ENCODE measurements around the gene NPAS2. TPM values are rescaled to one million over a fixed set of nuclear protein-coding genes. Genes with fewer than 3 reads are reported as not detected.
A peak's percentile ranks its signal among the peaks of the same experiment; 100 is the strongest.

The NPAS2 gene
- total and polyA plus RNA-seq, 2 donors = 3.0 to 5.4 TPM

GRCh38 chr2:100907832-100908231, 87.9 kb downstream of the NPAS2 start:
- Histone ChIP-seq H3K27ac (ENCODE audit: low read depth in 1 of 2, low read length in 1 of 2) (no peak overlapping the region), H3K9me3 (ENCODE audit: control insufficient read depth in 2 of 2, insufficient read depth in 1 of 2, low read length in 1 of 2) (peaks cover 0 to 2% of the 10 kb centered on the region in 2 donors)
- WGBS = 47% methylated on average over 5 of the region's 5 CpGs

GRCh38 chr2:100909534-100910081, 89.7 kb downstream of the NPAS2 start:
- H3K4me3 ChIP-seq (ENCODE audit: low read length in 2 of 2) = no peak overlapping the region
- 74% methylated on average over 10 of the region's 10 CpGs for WGBS
- H3K27me3 ChIP-seq (ENCODE audit: control insufficient read depth in 2 of 2, insufficient read depth in 1 of 2, low read length in 1 of 2) = no peaks in the 10 kb centered on the region
- H3K4me1 ChIP-seq (ENCODE audit: control insufficient read depth in 2 of 2, insufficient read depth in 2 of 2, low read length in 2 of 2) = peaks cover 0 to 10% of the 10 kb centered on the region in 2 donors
- H3K36me3 ChIP-seq (ENCODE audit: control insufficient read depth in 2 of 2, insufficient read depth in 2 of 2, low read length in 1 of 2) = no peaks in the 10 kb centered on the region
- peaks cover 0 to 3% of the 10 kb centered on the region in 2 donors for H3K9me3 ChIP-seq (ENCODE audit: control insufficient read depth in 2 of 2, insufficient read depth in 1 of 2, low read length in 1 of 2)
- no peak for DNase-seq (ENCODE audit: low read depth in 6 of 9, low spot score in 9 of 9)
- no peak overlapping the region for H3K27ac ChIP-seq (ENCODE audit: low read depth in 1 of 2, low read length in 1 of 2)

More at GRCh38 chr2:100907832-100908231, 87.9 kb downstream of the NPAS2 start:
- H3K27me3 ChIP-seq (ENCODE audit: control insufficient read depth in 2 of 2, insufficient read depth in 1 of 2, low read length in 1 of 2) = peaks cover 0 to 3% of the 10 kb centered on the region in 2 donors
- no peaks in the 10 kb centered on the region for H3K36me3 ChIP-seq (ENCODE audit: control insufficient read depth in 2 of 2, insufficient read depth in 2 of 2, low read length in 1 of 2)
- peak in 1 of 9 donors; percentile 34 for DNase-seq (ENCODE audit: low read depth in 6 of 9, low spot score in 9 of 9)
- peaks cover 0 to 10% of the 10 kb centered on the region in 2 donors for H3K4me1 ChIP-seq (ENCODE audit: control insufficient read depth in 2 of 2, insufficient read depth in 2 of 2, low read length in 2 of 2)
- H3K4me3 ChIP-seq (ENCODE audit: low read length in 2 of 2) = no peak overlapping the region

DNA sequence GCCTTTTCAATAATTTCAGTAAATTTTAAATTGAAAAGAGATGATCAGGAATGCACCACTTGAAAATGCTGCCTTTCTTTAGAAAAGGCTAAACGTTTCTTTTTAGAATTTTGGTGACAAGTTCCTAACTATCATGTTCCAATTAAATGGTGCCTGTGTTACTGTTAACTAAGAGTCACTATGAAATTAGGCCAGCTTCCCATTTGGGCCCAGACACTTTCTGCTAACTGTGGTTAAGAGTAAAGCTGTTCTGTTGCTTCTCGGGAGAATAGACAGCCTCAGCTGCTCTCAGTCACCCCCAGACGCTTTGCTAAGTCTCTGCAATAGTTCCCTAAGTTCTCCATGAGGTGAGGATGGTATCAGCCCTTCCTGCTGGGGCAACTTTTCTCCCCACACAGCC, 90.2 kb downstream of the NPAS2 start:
- peaks cover 0 to 5% of the 10 kb centered on the region in 2 donors for H3K9me3 ChIP-seq (ENCODE audit: control insufficient read depth in 2 of 2, insufficient read depth in 1 of 2, low read length in 1 of 2)
- no peaks in the 10 kb centered on the region for H3K36me3 ChIP-seq (ENCODE audit: control insufficient read depth in 2 of 2, insufficient read depth in 2 of 2, low read length in 1 of 2)
- no peak overlapping the region for H3K4me3 ChIP-seq (ENCODE audit: low read length in 2 of 2)
- H3K27ac ChIP-seq (ENCODE audit: low read depth in 1 of 2, low read length in 1 of 2) = no peak overlapping the region
- H3K27me3 ChIP-seq (ENCODE audit: control insufficient read depth in 2 of 2, insufficient read depth in 1 of 2, low read length in 1 of 2) = no peaks in the 10 kb centered on the region
- H3K4me1 ChIP-seq (ENCODE audit: control insufficient read depth in 2 of 2, insufficient read depth in 2 of 2, low read length in 2 of 2) = peaks cover 0 to 7% of the 10 kb centered on the region in 2 donors
- 84% methylated on average over 3 of the region's 3 CpGs for WGBS
- no peak for DNase-seq (ENCODE audit: low read depth in 6 of 9, low spot score in 9 of 9)

- peaks cover 0 to 2% of the 10 kb centered on the region in 2 donors for H3K27me3 ChIP-seq (ENCODE audit: control insufficient read depth in 2 of 2, insufficient read depth in 1 of 2, low read length in 1 of 2)
- H3K4me1 ChIP-seq (ENCODE audit: control insufficient read depth in 2 of 2, insufficient read depth in 2 of 2, low read length in 2 of 2) = peaks cover 0 to 7% of the 10 kb centered on the region in 2 donors
- DNase-seq (ENCODE audit: low read depth in 6 of 9, low spot score in 9 of 9) = peak in 2 of 9 donors; percentile 33 to 37
- no peak overlapping the region for H3K27ac ChIP-seq (ENCODE audit: low read depth in 1 of 2, low read length in 1 of 2)
- H3K9me3 ChIP-seq (ENCODE audit: control insufficient read depth in 2 of 2, insufficient read depth in 1 of 2, low read length in 1 of 2) = peaks cover 0 to 5% of the 10 kb centered on the region in 2 donors
- no peaks in the 10 kb centered on the region for H3K36me3 ChIP-seq (ENCODE audit: control insufficient read depth in 2 of 2, insufficient read depth in 2 of 2, low read length in 1 of 2)
- WGBS = 44% methylated on average over 16 of the region's 16 CpGs
- no peak overlapping the region for H3K4me3 ChIP-seq (ENCODE audit: low read length in 2 of 2)
Observed at GRCh38 chr2:100919316-100919715, 99.4 kb downstream of the NPAS2 start.

GRCh38 chr2:100921685-100922161, 101.8 kb downstream of the NPAS2 start:
- no peak for DNase-seq (ENCODE audit: low read depth in 6 of 9, low spot score in 9 of 9)
- Histone ChIP-seq H3K27ac (ENCODE audit: low read depth in 1 of 2, low read length in 1 of 2) (no peak overlapping the region), H3K4me1 (ENCODE audit: control insufficient read depth in 2 of 2, insufficient read depth in 2 of 2, low read length in 2 of 2) (peaks cover 0 to 10% of the 10 kb centered on the region in 2 donors), H3K9me3 (ENCODE audit: control insufficient read depth in 2 of 2, insufficient read depth in 1 of 2, low read length in 1 of 2) (no peaks in the 10 kb centered on the region), H3K4me3 (ENCODE audit: low read length in 2 of 2) (no peak overlapping the region), H3K27me3 (ENCODE audit: control insufficient read depth in 2 of 2, insufficient read depth in 1 of 2, low read length in 1 of 2) (no peaks in the 10 kb centered on the region), H3K36me3 (ENCODE audit: control insufficient read depth in 2 of 2, insufficient read depth in 2 of 2, low read length in 1 of 2) (no peaks in the 10 kb centered on the region)
- WGBS = 77% methylated on average over 6 of the region's 6 CpGs

DNA sequence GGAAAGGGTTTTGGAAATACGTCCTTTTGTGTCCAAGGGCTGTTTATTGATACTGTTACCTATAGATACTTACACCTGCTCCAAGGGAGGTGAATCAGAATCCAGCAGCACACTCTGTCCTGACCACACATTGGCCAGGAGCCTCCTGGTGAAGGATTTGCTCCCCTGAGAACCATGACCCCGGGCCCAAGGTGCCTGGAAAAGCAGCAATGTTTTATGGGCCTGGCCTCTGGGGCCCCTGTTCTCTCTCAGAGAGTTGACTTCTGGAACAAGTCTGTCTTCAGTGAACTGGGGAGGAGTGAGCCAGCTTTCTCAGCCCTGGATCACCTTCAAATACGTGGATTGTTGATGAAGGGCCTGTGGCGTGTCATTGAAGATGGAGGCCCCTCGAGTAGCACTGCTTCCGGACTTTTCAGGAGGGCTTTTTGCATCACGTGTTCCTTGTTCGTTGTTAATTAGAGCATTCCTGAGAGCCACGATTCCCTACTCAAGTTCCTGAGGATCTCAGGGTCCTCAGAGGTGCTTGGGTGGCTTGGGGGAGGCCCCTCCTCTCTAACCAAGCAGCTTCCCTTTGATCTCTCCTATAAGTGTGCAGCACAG, 103.6 kb downstream of the NPAS2 start:
- DNase-seq (ENCODE audit: low read depth in 6 of 9, low spot score in 9 of 9) = no peak
- Histone ChIP-seq H3K27ac (ENCODE audit: low read depth in 1 of 2, low read length in 1 of 2) (no peak overlapping the region), H3K4me3 (ENCODE audit: low read length in 2 of 2) (no peak overlapping the region), H3K27me3 (ENCODE audit: control insufficient read depth in 2 of 2, insufficient read depth in 1 of 2, low read length in 1 of 2) (no peaks in the 10 kb centered on the region), H3K4me1 (ENCODE audit: control insufficient read depth in 2 of 2, insufficient read depth in 2 of 2, low read length in 2 of 2) (peaks cover 0 to 10% of the 10 kb centered on the region in 2 donors), H3K36me3 (ENCODE audit: control insufficient read depth in 2 of 2, insufficient read depth in 2 of 2, low read length in 1 of 2) (no peaks in the 10 kb centered on the region), H3K9me3 (ENCODE audit: control insufficient read depth in 2 of 2, insufficient read depth in 1 of 2, low read length in 1 of 2) (no peaks in the 10 kb centered on the region)
- 93% methylated on average over 9 of the region's 9 CpGs for WGBS

DNA sequence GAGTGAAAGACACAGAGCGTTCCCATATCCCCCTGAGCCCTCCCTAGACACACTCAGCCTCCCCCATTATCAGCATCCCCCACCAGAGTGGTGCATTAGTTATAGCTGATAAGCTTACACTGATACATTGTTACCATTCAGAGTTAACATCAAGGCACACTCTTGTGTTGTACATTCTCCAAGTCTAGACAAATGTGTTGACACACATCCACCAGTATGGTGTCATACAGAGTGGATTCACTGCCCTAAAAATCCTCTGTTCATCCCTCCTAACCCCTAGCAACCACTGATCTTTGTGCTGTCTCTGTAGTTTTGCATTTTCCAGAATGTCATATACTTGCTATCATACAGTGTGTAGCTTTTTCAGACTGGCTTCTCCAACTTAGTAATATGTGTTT, 104.2 kb downstream of the NPAS2 start:
- H3K27ac ChIP-seq (ENCODE audit: low read depth in 1 of 2, low read length in 1 of 2) = no peak overlapping the region
- H3K4me1 ChIP-seq (ENCODE audit: control insufficient read depth in 2 of 2, insufficient read depth in 2 of 2, low read length in 2 of 2) = peaks cover 0 to 10% of the 10 kb centered on the region in 2 donors
- 91% methylated on average over 1 of the region's 1 CpG for WGBS
- DNase-seq (ENCODE audit: low read depth in 6 of 9, low spot score in 9 of 9) = no peak
- no peaks in the 10 kb centered on the region for H3K36me3 ChIP-seq (ENCODE audit: control insufficient read depth in 2 of 2, insufficient read depth in 2 of 2, low read length in 1 of 2)
- H3K27me3 ChIP-seq (ENCODE audit: control insufficient read depth in 2 of 2, insufficient read depth in 1 of 2, low read length in 1 of 2) = no peaks in the 10 kb centered on the region
- no peaks in the 10 kb centered on the region for H3K9me3 ChIP-seq (ENCODE audit: control insufficient read depth in 2 of 2, insufficient read depth in 1 of 2, low read length in 1 of 2)
- no peak overlapping the region for H3K4me3 ChIP-seq (ENCODE audit: low read length in 2 of 2)

DNA sequence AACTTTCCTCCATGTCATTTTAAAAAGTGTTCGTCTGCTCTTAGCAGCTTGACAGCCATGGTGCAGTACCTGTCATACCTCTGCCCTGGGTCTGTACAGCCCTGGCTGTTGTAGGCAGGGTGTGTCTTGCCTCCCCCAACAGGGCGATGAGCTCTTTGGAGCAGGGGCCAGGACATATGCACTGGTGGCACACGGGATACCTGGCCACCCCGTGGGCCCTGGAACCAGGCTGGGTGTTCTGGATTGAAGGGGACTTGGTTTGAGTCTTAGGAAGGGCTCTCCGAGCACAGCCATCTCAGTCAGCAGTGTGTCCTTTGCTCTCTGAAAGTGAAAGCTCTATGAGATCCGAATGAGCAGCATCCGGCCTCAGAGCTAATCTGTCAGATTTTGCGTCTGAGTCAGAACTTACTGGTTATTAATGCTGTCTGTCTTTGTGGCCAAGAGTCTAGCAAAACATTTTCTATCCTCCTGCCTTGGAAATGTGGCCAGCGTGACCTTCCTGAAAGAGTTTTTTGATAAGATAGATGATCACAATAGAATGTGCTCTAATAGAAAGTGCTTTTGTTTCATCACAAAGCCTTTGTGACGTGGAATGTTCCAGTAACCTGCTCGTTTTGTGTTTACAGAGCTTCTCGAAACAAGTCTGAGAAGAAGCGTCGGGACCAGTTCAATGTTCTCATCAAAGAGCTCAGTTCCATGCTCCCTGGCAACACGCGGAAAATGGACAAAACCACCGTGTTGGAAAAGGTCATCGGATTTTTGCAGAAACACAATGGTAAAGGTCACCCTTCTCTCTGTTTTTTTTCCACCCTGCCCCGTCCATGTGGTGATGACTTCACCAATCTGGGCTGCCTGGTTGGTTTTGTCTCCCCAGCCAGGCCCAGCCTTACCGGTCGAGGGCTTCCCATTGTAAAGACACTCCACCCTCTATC, 104.8 kb downstream of the NPAS2 start:
- DNase-seq (ENCODE audit: low read depth in 6 of 9, low spot score in 9 of 9) = peak in 1 of 9 donors; percentile 27
- no peak overlapping the region for H3K4me3 ChIP-seq (ENCODE audit: low read length in 2 of 2)
- no peaks in the 10 kb centered on the region for H3K27me3 ChIP-seq (ENCODE audit: control insufficient read depth in 2 of 2, insufficient read depth in 1 of 2, low read length in 1 of 2)
- no peaks in the 10 kb centered on the region for H3K36me3 ChIP-seq (ENCODE audit: control insufficient read depth in 2 of 2, insufficient read depth in 2 of 2, low read length in 1 of 2)
- H3K9me3 ChIP-seq (ENCODE audit: control insufficient read depth in 2 of 2, insufficient read depth in 1 of 2, low read length in 1 of 2) = no peaks in the 10 kb centered on the region
- peaks cover 0 to 10% of the 10 kb centered on the region in 2 donors for H3K4me1 ChIP-seq (ENCODE audit: control insufficient read depth in 2 of 2, insufficient read depth in 2 of 2, low read length in 2 of 2)
- H3K27ac ChIP-seq (ENCODE audit: low read depth in 1 of 2, low read length in 1 of 2) = no peak overlapping the region
- WGBS = 85% methylated on average over 21 of the region's 21 CpGs

GRCh38 chr2:100928235-100928634, 108.3 kb downstream of the NPAS2 start:
- WGBS = 92% methylated on average over 6 of the region's 6 CpGs
- DNase-seq (ENCODE audit: low read depth in 6 of 9, low spot score in 9 of 9) = no peak
- H3K4me1 ChIP-seq (ENCODE audit: control insufficient read depth in 2 of 2, insufficient read depth in 2 of 2, low read length in 2 of 2) = peaks cover 0 to 10% of the 10 kb centered on the region in 2 donors
- no peak overlapping the region for H3K4me3 ChIP-seq (ENCODE audit: low read length in 2 of 2)
- H3K27me3 ChIP-seq (ENCODE audit: control insufficient read depth in 2 of 2, insufficient read depth in 1 of 2, low read length in 1 of 2) = no peaks in the 10 kb centered on the region
- no peaks in the 10 kb centered on the region for H3K9me3 ChIP-seq (ENCODE audit: control insufficient read depth in 2 of 2, insufficient read depth in 1 of 2, low read length in 1 of 2)
- no peaks in the 10 kb centered on the region for H3K36me3 ChIP-seq (ENCODE audit: control insufficient read depth in 2 of 2, insufficient read depth in 2 of 2, low read length in 1 of 2)
- H3K27ac ChIP-seq (ENCODE audit: low read depth in 1 of 2, low read length in 1 of 2) = no peak overlapping the region
